GM12891 (cell line): ENCODE measurements around the gene MUL1.

Experiments used
- DNase-seq: peaks from one replicate; pipeline ENCODE4 v3.0.0; 2011; ENCODE audit warnings: low spot score; ENCODE audit not compliant: insufficient read length
- FAIRE-seq: peaks from 2 replicates; lab custom pipeline; 2011; peaks lifted over from hg19 to GRCh38; lab: Jason Lieb, UNC
- PAX5 ChIP-seq: IDR thresholded peaks from 2 replicates; pipeline ENCODE4 v1.6.1; 2011; ENCODE audit warnings: low read length, moderate library complexity, mild to moderate bottlenecking; ENCODE audit not compliant: insufficient read depth, severe bottlenecking
- POLR2A ChIP-seq: IDR thresholded peaks from 2 replicates; pipeline ENCODE4 v1.6.1; 2011; ENCODE audit warnings: low read depth, low read length, control low read depth
- POLR2AphosphoS5 ChIP-seq: IDR thresholded peaks from 2 replicates; pipeline ENCODE4 v1.6.1; 2011; ENCODE audit warnings: low read depth, low read length, control low read depth
- POU2F2 ChIP-seq: IDR thresholded peaks from 2 replicates; pipeline ENCODE4 v1.6.1; 2011; ENCODE audit warnings: low read depth, mild to moderate bottlenecking, control low read depth, low read length, moderate library complexity
- SPI1 ChIP-seq: IDR thresholded peaks from 2 replicates; pipeline ENCODE4 v1.6.1; 2011; ENCODE audit warnings: low read depth, low read length, control low read depth
- TAF1 ChIP-seq: IDR thresholded peaks from 2 replicates; pipeline ENCODE4 v1.6.1; 2011; ENCODE audit warnings: low read depth, low read length, control low read depth

MUL1 gene

GRCh38 chr1:20485527-20486456 lies 22.2 kb downstream of the MUL1 start, which contains the start of gene CAMK2N1:
Gene CAMK2N1 (minus strand): TSS chr1:20486210. CDS start chr1:20485379, 831 bp downstream.
- TF ChIP-seq POLR2AphosphoS5 (no peak), TAF1 (no peak), SPI1 (no peak)
- DNase-seq (peak; percentile 47), FAIRE-seq (no peak)

GRCh38 chr1:20484519-20485462 lies 23.2 kb downstream of the MUL1 start:
- FAIRE-seq (no peak), DNase-seq (no peak)

DNA sequence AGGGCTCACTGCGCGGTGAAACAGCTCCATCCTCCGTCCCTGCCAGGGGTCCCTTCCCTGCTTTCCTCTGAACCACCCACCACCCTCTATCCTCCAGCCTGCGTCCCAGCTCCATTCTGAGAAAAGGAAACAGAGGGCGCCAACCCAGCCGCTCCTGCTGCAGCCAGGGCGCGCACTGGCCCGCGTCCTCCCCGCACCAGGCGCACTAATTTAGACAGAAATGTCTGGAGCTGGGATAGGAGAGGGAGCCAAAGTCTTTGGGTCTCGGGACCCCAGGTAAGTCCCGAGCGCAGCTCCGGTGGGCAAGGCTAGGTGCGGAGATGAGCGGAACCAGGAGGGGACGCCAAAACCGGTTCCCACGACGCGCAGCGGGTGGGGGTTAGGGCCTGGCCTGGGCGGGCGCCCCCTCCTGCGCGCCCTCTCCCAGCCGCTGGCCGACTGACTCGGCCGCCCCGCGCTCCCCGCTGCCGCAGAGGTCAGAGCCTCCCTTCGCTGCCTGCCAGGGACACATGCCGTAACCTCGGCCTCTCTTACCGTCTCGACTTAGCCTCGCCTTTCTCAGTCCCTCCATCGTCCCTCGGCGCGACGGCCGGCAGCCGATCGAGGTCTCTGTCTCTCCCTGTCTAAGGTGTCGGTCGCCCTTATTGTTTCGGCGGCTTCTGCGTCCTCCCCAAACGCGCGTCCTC lies 24.0 kb downstream of the MUL1 start:
- no peak for FAIRE-seq
- peak; percentile 33 for DNase-seq
- TF ChIP-seq TAF1 (no peak), POLR2A (no peak), SPI1 (no peak), POLR2AphosphoS5 (no peak), PAX5 (no peak), POU2F2 (no peak)

More at GRCh38 chr1:20484519-20485462, 23.2 kb downstream of the MUL1 start:
- TF ChIP-seq POLR2A (no peak), POLR2AphosphoS5 (no peak), SPI1 (no peak), TAF1 (no peak), POU2F2 (no peak), PAX5 (no peak)

DNA sequence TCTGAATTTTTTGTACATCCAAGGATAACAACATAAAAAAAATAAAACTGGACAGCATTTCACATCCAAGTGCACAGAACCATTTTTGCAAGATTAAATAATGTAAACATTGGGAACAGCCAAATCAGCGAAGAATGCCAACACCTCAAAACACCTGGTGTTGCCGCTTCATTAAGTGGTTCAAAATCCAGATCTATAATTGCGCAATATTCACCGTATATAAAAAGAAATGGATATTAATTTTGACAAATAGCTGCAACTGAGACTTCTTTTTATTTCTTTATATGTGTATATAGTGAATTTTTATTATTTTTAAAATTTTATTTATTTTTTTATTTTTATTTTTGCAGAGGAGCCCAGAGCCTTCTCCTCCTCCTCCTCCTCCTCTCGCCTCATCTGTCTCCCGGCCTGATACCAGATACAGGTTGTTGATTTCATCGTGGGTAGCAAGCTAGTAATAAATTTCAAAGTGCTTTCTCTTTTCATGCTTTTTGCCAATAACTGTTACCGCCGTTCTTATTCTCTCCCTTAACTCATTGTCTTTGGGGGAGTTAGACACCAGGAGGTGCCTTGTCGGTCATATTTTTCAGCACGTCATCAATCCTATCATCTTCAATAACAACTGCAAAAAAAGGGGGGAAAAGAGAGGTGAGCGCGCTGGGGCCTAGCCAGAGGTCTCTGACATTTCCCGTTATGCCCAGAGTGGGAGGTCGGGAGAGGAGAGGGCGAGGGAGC lies 24.7 kb downstream of the MUL1 start:
- FAIRE-seq, result no peak
- TF ChIP-seq POLR2AphosphoS5 (no peak), POU2F2 (no peak), PAX5 (no peak), SPI1 (no peak), POLR2A (no peak), TAF1 (no peak)
- no peak for DNase-seq

DNA sequence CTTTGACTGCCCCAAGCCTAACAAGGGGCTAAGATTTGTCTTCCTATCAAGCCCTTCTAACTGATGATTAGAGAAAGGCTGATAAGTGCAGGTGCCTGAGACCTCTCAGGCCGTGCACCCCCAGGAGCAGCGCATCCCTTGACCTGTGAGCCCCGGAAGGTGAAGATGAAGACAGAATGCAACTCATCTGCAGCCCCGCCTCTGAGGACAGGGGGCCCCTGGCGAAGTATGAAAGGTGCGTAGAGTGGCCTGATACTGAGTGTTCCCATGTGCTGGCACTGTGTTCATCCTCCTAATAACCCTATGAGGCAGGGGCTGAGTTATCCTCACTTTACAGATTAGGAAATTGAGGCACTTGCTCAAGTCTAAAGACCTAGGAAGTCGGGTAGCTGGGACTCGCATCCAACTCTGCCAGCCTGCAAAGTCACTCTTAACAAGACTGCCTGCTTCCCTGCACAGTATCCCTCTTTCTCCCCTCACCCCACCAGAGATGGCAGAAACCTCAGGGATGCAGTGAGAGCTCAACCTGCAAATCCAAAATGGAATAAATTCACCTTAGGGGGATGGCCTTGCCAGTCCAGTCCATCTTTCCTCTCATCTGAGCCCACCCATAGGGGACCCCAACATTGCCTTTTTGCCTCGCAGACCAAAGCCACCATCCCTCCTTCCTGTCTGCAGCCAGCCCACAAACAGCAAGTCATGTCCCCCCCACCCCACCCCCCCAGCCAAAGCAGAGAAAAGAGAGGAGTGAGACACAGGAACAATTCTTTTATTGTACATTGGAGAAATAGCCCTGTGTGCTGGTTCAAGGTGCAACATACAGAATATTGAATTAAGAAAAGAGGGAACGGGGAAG lies 26.1 kb downstream of the MUL1 start:
- TF ChIP-seq SPI1 (no peak), POLR2AphosphoS5 (no peak), POU2F2 (no peak), TAF1 (no peak), PAX5 (no peak), POLR2A (no peak)
- FAIRE-seq (no peak), DNase-seq (no peak)

DNA sequence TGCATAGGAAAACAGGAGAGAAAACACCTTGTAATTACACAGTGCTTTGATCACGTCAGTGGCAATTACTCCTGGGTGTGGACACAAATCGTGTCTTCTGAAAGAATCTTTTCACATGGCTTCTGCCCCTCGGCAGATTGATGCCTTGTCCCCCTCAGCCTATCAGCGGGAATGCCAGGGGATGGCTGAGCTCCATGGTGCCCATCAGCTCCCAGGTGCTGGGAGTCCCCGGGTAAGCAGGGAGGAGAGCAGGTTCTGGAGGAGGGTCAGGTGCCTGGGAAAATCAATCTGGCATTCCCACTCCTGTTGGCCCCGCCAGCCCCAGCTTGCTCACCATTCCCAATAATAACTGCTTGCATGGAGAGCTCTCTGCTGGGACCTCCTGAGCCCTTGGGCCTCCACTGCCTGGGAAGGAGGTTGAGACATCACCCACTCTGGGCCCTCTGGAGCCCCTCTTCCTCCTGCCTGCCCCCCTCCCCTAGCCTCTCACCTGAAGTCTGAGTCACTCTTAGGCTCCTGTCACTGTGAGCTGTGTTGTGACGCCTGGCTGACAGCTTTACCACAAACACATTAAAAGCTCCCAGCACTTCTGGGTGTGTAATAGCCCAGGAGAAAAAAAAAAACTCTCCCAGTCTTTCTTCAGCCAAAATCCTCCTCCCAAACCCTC lies 26.9 kb downstream of the MUL1 start:
- FAIRE-seq, result no peak

More for the DNA sequence above, 26.9 kb downstream of the MUL1 start:
- no peak for DNase-seq
- TF ChIP-seq POLR2A (no peak), TAF1 (no peak), PAX5 (no peak), POU2F2 (no peak), POLR2AphosphoS5 (no peak), SPI1 (no peak)
